ENCODE results near the gene PCTP. TPM values are rescaled to one million over a fixed set of nuclear protein-coding genes. Genes with fewer than 3 reads are reported as not detected.
A peak's percentile ranks its signal among the peaks of the same experiment; 100 is the strongest.

PCTP gene
- total RNA-seq, 1 donor from 2014 or later = 25.2 TPM

DNA sequence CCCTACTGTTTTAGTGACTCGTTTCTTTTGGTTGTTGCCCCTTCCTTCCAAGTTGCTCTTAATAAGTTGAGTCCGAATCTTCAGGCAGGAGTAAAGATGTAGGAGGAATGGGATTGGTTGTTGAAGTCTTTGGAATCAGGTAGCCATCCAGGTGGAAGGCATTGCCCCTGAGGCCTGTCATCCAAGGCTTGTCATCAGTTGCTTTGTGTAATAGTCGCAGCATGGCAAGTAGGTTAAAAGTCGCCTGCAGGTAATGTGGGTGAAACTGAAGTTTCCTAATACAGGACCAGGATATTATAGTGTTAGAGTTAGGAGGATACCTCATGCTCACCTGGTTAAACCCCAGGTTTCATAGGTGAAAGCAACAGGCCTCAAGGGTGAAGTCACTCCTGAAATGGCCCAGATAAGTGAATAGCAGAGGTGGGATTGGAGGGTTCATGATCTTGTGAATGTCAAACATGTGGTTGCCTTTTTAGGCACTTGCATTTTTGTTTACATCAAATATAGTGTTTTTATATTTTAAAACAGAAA is 934 bp downstream of the PCTP start:
- DNase-seq (ENCODE audit: low read depth in 2 of 2) = no peak

DNA sequence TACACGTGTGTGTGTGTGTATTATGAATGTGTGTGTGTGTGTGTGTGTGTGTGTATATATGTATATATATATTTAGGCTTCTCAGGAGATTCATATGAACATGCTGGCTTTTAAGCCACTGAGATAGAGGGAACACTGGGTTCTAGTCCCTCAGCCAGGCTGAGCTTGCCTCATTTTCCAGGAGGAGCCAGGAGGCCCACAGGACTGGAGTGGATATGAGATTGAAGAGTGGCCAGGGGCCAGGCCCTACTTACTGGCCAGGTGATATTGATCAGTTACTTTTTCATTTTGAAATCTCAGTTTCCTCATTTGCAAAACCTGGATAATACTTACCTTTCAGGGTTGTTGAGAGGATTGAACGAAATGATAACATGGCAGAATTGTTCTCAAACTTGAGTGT is 5.8 kb downstream of the PCTP start:
- no peak for DNase-seq (ENCODE audit: low read depth in 2 of 2)

DNA sequence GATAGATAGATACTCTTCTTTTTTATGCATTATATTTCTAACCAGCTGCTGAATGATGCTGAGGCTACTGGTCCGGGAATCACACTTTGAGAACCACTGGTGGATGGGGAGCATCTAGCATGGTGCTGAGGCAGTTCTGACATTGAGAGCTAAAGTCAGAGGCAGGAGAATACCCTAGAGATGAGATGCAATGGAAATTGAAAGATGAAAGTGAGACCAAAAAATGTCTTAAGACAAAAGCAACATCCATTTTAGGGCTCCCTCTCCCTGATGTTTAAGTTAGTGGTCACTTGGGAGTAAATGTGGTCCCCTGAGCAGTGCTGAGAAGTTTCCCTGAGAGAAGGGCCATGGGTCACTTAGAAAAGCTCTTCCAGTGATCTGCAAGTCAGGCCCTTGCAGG is 6.8 kb downstream of the PCTP start:
- DNase-seq (ENCODE audit: low read depth in 2 of 2) = no peak

DNA sequence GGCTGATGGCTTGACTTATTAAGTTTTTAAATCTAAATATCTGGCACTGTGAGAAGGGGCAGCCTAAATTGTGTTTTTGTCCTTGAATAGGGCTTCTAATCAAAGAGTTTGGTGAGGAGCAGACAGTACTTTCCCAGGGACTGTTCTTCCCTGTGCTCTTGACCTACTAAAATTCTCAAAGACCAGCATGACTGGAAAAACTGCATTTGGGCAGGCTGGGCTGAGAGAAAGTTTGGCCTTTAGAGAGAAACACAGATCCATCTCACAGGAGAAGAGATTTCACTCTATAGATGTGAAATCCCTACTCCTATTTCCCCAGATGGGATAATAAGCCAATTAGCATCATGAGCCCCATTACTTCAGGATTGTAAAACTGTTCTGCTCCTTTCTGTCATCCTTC is 7.3 kb downstream of the PCTP start:
- DNase-seq (ENCODE audit: low read depth in 2 of 2) = no peak

DNA sequence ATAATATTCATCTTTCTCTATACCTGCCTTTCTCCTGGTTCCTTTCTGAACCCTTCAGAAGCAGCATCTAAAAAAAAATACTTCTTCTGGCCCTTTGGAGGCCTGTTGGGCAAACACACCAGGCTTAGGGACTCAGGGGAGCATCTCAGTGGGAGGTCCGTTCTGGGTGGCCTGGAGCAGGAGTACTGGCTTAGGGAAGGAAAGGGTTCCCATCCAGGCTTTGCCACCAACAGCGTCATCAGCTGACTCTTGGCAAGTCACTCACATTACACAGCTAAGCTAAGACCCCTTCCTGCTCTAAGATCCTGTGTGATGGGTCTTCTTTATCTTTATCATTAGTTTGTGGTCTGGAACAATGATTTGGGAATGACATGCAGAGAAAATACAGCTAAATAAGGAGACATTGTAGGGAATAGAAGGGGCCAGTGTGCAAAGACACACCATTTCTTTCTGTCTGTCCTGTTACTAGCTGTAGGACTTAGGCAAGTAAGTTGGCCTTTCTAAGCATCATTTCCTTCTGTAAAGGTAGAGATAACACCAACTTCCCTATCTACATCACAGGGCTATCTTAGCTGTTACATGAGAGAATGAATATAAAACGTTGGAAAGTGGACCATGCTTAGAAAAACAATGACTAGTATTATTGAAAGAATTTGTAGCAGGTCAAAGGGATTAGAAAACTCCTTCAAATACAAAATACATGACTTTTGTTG is 9.9 kb downstream of the PCTP start:
- DNase-seq (ENCODE audit: low read depth in 2 of 2) = peak in 1 of 2 donors; percentile 70

DNA sequence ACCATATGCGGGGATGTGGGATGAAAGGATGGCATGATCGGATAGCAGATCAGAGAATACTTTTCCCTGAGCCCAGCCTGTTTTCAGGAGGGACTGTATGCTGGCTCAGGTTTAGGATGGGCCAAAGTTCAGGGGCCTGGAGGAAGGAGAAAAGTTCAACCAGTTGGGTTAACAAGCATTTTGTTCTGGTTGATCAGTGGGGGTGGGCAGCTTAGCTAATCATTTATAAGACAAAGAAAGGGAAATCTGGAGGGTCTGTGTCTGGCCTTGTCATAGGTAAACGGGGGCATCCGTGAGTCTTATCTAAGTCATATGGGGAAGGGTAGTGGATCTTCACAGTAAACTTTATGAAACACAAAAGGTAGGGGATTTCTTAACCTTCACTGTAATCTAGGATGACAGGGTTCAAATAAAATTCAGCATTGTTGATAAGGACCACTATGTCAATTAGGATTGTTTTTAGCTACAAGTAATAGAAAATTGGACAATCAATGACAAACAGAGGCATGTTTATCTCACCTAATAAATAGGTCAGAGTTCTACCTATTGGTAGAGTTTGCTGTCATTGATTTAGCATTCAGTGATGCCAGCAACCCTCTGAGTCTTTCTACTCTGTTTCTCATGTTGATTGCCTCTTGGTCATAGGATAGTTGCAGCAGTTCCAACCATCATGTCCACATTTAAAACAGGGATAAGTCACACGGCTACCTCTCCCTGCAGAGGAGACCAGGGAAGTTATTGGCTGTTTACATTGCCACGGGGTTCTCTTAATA is 11.4 kb downstream of the PCTP start:
- DNase-seq (ENCODE audit: low read depth in 2 of 2) = no peak

DNA sequence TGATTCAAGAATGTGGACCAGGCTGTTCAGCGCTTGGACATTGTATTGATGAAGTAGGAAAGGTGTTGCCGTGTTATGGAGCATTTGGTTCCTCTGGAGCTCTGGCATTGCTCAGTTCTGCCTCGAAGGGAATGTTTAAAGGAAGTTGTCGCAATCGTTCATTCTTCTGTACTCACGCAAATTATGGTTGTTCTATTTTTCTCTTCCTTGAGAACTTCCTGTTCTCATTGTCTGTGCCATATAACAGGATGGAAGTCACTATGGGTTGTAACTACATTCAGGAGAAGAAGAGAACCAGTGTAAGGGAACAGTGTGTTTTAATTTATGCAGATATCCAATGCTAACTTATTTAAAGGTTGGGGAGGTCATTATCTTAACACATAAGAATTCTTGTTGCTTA is 13.0 kb downstream of the PCTP start:
- peak; percentile 57 to 85 for DNase-seq (ENCODE audit: low read depth in 2 of 2)

DNA sequence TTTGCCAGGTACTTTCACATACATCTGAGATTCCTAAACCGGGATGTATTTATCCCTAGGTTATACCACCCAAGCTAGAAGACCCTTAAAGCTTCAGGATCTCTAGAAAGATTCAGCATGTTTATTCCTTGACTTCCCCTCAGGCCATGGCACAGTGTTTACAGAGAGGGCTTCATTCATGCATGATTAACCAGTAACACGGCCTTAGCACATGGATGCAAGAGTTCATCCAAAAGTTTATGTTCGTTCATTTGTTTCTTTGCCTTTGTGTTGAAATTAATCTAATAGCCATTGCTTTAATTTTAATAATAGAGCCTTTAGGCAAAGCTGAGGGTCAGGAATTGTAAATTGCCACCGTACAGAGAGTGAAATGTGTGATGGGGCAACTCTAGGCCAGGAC is 13.8 kb downstream of the PCTP start:
- DNase-seq (ENCODE audit: low read depth in 2 of 2) = no peak

DNA sequence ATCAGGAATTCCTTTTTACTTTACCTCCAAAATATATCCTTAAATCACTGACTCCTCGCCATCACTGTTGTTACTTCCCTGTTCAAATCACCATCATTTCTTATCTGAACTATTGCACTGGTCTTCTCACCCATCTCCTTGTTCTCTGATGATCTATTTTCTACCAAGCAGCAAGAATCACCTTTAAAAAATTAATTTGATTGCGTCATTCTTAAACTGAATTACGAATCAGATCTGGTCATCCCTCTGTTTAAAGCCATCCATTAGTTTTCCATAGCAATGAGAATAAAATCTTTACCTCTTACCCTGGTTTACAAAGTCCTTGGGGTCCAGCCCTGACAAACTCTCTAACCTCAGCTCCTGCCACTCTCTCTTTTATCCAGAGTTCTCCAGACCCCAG is 14.6 kb downstream of the PCTP start:
- DNase-seq (ENCODE audit: low read depth in 2 of 2) = no peak

DNA sequence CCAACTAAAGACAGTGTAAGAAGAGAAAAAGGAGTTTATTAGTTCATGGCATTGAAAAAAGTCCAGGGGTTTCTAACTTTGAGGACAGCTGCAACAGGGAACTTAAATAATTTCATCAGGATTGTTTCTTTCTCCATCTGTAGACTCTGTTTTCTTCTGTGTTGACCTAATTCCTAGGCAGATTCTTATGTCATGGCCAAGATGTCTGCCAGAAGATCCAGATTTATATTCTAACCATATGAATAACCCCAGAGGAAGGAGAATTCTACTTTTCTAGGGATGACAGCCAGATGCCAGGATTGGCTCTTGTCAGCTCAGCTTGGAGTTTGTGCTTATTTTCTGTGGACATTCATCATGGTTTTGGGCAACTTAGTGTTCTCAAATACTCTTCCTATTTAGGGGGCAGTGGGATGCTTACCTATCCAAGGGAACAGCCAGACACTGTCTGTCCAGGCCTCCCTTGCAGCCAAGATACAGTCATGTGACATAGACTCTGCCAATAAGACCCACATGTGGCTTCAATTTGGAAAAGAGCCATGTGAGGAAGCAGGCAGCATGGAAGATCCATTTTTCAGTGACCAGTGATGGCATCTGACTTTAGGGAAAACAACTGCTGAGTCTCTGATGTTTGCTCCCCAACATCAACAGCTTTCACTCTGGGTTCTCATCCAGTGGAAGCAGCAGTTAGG is 18.2 kb downstream of the PCTP start:
- no peak for DNase-seq (ENCODE audit: low read depth in 2 of 2)

DNA sequence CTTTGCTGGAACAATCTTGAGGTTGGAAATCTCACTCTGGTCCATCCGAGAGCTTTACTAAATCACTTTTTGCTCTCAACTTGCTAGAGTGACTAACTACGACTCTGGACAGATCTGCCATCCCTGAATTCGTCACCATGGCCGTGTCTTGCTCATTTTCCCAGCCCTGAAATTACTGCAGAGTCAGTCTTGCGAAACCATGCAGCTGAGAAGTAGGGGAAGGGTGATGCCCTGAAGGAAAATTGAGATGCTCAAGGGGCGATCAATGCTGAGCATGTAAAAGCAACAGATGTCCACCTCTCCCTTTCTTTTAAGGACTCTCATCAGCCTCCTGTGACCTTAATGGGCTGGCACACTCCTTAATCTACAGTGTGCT is 18.8 kb downstream of the PCTP start:
- no peak for DNase-seq (ENCODE audit: low read depth in 2 of 2)

DNA sequence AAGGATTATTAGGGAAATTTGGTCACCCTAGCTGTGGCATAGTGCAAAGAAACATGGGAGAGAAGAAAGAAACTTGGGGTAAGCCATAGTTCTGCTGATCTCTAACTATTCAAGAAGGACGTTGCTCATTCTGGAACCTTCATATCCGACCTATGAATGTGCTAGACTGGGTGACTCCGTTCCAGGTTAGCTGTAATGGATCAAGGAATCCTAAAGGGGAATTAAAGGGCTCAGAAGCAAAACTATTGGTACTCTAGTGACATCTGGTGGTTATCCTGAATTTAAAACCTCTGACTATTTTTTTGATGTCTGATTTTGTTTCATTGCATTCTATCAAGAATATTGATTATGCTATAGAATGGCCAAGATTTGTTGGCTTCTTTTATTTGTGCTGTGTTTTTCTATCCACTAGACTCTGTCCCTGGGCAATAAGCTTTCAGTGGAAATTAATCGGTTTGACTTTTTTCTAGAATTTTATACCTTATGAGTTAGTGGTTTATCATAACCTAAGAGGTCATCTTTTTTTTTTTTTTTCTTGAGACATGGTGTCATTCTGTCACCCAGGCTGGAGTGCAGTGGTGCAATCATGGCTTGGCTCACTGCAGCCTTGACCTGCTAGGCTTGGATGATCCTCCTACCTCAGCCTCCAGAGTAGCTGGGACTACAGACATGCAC is 19.5 kb downstream of the PCTP start:
- DNase-seq (ENCODE audit: low read depth in 2 of 2) = peak; percentile 64 to 72

DNA sequence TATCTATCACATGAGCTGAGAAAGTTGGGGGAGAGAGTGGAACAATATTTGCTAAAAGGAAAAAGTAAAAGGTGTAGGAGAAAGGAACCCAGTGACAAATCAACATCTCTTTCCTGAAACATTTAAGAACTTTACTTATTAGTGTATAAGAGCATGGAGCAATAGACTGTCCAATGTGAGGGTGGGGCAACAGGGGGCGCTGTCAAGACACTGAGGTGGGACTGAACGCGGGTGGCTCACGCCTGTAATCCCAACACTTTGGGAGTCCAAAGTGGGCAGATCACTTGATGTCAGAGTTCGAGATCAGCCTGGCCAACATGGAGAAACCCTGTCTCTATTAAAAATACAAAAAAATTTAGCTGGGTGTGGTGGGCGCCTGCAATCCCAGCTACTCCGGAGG is 21.2 kb downstream of the PCTP start:
- DNase-seq (ENCODE audit: low read depth in 2 of 2) = no peak

DNA sequence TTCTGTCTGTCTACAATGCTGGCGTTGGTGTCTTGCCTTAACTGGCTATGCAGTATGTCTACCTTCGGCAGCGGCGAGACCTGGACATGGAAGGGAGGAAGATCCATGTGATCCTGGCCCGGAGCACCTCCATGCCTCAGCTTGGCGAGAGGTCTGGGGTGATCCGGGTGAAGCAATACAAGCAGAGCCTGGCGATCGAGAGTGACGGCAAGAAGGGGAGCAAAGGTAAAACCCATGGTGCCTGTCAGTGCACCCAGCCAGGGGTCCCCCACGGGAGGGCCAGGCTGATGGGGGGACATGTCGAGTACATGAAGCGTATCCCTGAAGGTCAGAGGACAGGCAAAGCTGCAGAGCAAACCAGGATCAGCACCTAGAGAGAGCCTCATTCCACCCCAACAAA is 22.8 kb downstream of the PCTP start:
- DNase-seq (ENCODE audit: low read depth in 2 of 2) = no peak

DNA sequence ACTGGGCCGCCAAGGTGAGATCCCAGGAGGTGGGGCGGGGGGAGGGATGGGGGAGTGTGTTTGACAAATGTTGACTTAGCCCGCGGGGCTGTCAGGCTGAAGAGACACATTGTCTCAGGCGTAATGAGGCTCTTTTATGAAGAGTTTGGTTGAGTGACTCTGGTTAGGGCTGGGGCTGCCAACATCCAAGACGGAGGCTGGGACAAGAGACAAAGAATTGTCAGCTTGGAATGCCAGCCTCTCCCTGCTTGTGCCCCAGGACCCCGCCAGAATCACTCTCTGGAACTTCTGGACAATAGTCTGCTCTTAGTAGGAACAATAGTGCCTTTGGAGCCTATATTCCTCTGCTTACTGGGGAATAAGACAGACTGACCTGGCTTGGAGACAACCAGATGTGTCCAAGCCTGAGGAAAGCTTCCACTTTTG is 24.0 kb downstream of the PCTP start:
- no peak for DNase-seq (ENCODE audit: low read depth in 2 of 2)

DNA sequence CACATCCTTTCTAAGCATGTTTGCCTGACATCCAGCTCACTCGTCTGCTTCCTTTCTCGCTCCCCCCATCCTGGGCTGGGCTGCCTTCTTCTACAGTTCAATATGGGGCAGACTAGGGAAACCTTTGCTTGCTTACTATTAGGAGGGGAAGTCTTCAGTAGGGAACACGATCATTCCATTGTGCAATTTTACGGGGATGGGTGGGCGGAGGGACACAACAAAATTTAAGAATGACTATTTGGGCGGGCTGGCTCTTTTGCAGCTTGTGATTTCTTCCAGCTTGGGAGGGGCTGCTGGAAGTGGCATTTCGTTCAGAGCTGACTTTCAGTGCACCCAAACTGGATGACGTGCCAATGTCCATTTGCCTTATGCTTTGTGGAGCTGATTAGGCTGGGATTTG is 25.4 kb downstream of the PCTP start:
- no peak for DNase-seq (ENCODE audit: low read depth in 2 of 2)

DNA sequence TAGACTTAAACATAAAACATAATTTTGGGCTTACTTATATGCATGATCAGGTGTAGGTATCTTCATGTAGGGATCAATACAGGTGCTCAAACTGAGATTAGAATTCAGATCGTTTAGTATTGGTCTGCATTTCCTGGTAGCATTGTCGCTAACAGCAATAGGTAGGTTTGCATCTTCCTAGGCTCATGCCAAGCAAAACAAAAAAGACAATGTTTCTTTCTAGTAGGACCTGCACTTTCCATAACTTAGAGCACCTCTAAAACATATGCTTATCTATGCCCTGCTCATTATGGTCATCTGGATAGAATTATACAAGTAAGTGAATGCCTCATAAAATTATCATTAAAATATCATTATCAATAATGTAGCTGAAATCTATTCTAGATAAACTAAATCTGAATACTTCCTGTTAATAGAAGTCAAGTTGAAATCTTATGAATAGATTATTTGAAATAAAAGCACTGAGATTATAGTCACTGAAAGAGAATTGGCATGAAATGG is 26.7 kb downstream of the PCTP start:
- DNase-seq (ENCODE audit: low read depth in 2 of 2) = peak in 1 of 2 donors; percentile 61

DNA sequence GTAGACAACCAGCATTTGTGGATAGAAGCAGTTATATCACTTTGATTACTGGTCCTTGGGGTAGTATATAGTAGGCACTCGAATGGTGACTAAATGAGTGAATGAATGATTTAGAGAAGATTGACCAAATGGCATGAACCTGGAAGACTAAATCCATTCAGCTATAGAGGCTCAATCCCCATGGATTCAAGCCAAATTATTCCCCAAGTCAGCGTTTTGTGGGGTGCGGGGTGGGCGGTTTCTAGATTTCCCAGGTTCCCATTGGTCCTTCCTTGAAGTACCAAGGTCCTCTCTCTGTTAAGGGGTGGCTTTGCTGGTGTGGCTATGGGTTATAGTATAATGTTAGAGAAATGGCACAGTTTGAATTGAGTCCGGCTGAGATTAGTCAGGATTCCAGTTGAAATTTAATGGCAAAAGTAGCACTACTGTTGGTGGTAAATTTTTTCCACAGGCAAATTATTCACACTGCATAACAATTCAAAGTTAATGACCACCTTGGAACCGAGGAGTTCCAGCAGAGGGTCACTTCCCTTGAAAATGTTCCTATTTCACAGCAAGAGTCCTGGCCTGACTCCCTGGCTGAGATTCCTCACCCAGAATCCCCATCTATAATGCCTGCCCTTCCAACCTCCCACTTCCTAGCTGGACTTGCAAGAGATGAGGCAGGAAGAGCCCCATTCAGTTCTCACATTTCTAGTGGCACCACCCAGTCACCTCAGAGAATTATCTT is 27.7 kb downstream of the PCTP start:
- no peak for DNase-seq (ENCODE audit: low read depth in 2 of 2)

DNA sequence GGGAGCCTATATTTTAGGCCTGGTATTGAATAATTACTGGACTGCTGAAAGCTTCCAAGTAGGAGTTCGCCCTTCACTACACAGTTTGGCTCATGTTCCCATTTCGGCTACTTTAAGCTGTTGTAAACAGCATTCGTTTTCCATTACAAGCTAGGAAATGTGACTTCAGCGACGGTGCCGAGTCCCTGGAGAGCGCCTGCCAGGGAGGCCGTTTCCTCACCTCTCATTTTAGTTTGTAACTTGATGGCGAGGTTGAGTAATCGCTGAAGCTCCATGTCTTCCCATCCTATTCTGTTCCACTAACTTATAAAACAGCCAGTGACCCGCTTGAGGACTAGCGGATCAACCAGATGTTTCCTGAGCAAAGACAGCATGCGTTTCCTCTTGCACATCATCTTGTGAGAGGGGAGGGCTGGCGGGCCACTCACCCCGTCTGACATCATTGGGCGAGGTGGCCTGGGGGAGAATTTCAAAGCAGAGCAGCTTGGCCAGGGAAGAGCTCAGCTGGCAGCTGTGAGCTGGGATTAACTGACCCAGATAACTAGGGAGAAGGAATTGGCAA is 32.9 kb downstream of the PCTP start:
- DNase-seq (ENCODE audit: low read depth in 2 of 2) = peak; percentile 83 to 95

DNA sequence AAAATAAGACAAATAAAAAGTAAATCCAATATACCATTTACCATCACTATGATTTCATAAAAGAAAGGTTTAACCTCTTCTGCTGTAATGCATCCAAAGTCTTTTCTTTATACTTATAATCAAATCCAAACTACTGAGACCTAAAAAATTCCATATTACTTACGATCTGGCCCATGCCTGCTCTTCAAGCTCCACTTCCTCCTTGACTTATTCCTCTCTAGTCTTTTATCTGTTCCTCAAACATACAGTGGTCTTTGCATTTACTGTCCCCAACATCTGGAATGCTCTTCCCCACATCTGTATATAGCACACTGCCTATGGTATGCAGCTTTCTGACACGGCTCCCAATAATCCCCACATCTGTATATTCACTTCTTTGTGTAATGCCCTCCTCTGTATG is 33.8 kb downstream of the PCTP start:
- DNase-seq (ENCODE audit: low read depth in 2 of 2) = no peak

DNA sequence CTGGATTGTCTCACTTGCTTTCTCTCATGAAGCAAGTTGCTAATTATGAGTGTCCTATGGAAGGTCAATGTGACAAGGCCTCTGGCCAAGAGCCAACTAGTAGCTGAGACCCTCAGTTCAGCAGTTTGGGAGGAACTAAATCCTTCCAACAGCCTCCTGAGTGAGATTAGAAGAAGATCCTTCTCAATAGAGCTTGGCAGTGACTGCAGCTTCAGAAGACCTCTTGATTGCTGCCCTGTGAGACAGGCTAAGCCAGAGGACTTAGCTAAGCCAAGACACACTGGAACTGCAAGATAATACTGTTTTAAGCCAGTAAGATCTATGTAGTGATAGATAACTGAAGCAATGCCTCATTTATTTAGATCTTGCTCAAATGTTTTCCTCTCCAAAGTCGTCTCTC is 34.3 kb downstream of the PCTP start:
- DNase-seq (ENCODE audit: low read depth in 2 of 2) = no peak

Measured in lung microvascular endothelial cell (primary cell).